ENCODE results near the gene THSD4.

GRCh38 chr15:71426792-71427191, 311.5 kb downstream of the THSD4 start:
- TF ChIP-seq CTCF (IDR thresholded peaks at IDR 0.05) (no peak), EP300 (IDR thresholded peaks at IDR 0.05) (no peak), POLR2A (IDR thresholded peaks at IDR 0.05) (no peak)

All from suprapubic skin (tissue), 3 donors.